ENCODE data around the gene ABHD14A.

- TF ChIP-seq CTCF (conservative IDR thresholded peaks at IDR 0.05; ENCODE audit: low read length): no peak
- no peak for TF ChIP-seq EZH2phosphoT487 (IDR thresholded peaks at IDR 0.05; ENCODE audit: borderline replicate concordance, low read depth, low read length)
Measured at GRCh38 chr3:52023860-52024764, 49.2 kb downstream of the ABHD14A start.

Measured in OCI-LY7 (cell line).